Stimulated activated CD8-positive, alpha-beta memory T cell treated with anti-CD3 and anti-CD28 coated beads, Interleukin-12 subunit alpha, Interleukin-12 subunit beta, amount 100 ng/mL, for 24 hours (primary cell): ENCODE data around the gene PDE8A.
"Not testable (repeated sequence)": the region's sequence is repeated elsewhere in the genome, so short reads cannot be mapped to it uniquely, and the experiment has no call there.

Experiments
- DNase-seq: peaks from one replicate; pipeline ENCODE4 v3.0.0-alpha.2; 2020; ENCODE audit errors: extremely low read depth

The PDE8A gene

DNA sequence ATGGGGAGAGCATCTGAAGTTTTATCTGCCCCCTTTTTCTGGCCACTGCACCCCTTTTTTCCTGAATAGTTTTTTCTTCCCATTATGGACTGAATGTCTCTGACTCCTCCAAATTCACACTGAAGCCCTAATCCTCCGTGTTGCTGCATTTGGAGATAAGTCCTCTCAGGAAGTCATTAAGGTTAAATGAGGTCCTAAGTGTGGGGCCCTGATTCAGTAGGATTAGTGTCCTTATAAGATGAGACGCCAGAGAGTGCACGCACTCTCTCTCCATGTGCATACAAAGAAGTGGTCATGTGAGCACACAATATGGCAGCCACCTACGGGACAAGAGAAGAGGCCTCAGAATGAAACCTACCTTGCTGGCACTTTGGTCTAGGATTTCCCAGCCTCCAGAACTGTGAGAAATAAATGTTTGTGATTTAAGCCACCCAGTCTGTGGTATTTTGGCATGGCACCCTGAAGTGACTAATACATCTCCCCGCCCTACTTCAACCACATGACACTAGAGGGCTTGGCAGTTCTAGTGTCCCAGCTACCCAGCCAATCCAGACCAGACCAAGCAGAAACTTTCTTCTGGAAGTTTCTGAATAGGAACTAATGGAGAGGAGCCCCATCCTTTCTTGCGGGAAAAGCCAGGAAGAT lies 191.3 kb downstream of the PDE8A start:
- no peak for DNase-seq

DNA sequence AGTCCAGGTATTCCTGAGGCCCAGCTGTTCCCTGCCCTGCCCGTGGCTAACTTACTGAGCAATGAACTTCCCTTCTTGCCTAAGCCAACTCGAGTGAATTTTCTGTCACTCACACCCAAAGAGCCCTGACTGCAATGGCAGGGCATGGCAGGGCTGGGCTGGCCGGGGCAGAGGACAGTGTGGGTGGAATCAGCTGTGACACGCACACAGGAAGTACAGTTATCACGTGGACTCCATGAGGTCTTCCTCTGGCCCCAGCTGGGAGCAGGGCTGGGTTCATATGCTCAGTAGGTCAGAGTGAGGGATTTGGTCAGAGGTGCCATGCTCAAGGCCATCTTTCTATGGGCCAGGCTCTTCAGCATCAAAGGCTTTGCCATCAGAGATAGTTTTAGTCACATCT lies 192.0 kb downstream of the PDE8A start:
- not testable (repeated sequence) for DNase-seq

DNA sequence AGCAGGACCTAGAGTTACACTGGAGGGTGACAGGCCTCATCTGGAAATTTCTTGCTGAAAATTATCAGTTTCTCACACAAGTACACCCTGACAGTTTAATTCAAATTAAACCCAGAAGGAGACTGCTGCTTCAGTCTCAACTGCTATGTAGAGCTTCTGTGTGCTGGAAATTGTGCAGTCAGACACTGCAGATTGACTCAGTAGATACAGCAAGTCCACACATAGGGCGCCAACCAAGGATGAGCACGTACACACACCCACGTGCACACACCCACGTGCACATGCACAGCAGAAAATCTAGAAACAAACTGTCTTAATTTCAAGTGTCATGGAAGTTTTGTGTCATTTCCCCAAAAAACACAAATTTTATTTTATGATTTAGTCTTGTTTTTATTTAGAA lies 192.9 kb downstream of the PDE8A start:
- DNase-seq, result no peak

DNA sequence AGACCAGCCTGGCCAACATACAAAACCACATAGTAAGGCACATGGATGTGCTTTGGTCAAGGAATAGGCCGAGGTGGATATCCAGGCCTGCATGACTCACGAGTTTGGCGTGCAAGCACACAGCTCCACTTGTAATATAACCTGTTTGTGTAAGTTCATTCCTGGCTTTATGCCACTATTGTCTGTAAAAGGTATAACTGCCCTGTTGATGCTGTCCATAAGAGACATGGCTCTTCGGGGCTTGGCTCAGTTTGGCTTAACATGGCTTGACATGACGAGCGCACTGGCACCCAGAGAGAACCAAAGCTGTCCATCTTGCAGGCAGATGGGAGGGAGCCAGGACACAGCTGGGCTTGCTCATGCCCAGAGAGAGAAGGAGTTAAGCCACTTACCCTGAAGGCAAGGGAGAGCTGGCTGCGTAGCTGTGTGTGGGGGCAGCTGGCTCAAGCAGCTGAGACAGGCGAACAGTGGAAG lies 195.4 kb downstream of the PDE8A start:
- not testable (repeated sequence) for DNase-seq

- DNase-seq, result no peak
Observed at GRCh38 chr15:85178308-85178707, 196.7 kb downstream of the PDE8A start.

GRCh38 chr15:85179700-85180099 lies 198.0 kb downstream of the PDE8A start:
- DNase-seq, result no peak

DNA sequence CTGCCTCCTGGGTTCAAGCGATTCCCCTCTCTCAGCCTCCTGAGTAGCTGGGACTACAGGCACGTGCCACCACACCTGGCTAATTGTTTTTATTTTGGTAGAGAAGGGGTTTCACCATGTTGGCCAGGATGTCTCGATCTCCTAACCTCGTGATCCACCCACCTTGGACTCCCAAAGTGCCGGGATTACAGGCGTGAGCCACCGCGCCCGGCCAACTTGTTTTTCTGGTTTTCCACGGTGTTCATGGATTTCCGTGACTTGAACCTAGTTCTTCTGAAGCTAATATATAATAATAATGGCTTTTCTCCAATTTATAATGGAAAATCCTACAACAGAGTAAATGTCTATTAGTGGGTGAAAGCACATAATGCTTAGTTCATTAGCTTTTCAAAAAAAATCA lies 203.7 kb downstream of the PDE8A start:
- DNase-seq, result not testable (repeated sequence)

DNA sequence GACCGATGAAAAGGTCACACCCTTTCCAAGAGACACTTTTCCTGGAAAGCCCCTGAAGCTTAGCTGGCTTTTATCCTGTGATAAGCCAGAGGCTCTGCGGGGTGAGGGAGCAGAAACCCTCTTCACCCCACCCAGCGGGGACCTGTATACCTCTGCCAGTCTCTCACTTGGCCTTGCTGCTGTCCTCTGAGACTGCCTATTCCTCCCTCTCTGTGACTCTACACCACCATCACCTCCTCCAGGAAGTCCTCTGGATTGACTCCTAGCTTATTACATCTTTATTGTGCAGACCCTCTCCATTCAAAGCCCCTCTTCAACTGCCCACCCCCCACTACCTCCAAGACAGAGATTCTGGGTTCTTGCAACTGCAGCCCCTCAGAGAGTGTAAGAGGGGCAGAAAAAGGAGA lies 206.5 kb downstream of the PDE8A start:
- DNase-seq, result not testable (repeated sequence)
